WERI-Rb-1 (cell line): ENCODE data around the gene MAP3K4.

Experiments
- DNase-seq: peaks from one replicate; pipeline ENCODE4 v3.0.0-alpha.2; 2020
- H3K27ac ChIP-seq: fragments of 250-450 bp; sonication (Bioruptor Pico); 2 replicates; pipeline ENCODE4 v1.5.1; 2020; ENCODE audit warnings: mild to moderate bottlenecking, moderate library complexity
- H3K27me3 ChIP-seq: fragments of 250-450 bp; sonication (Bioruptor Pico); 2 replicates; pipeline ENCODE4 v1.5.1; 2021; ENCODE audit warnings: mild to moderate bottlenecking, low read depth, moderate library complexity; ENCODE audit not compliant: insufficient read depth, severe bottlenecking
- H3K36me3 ChIP-seq: fragments of 250-450 bp; sonication (Bioruptor Pico); 2 replicates; pipeline ENCODE4 v1.5.1; 2020; ENCODE audit warnings: mild to moderate bottlenecking, moderate library complexity
- H3K4me3 ChIP-seq: 2 replicates; pipeline ENCODE4 v1.5.1; 2011; ENCODE audit warnings: low read depth, mild to moderate bottlenecking, control low read depth, low read length
- H3K9me3 ChIP-seq: fragments of 250-450 bp; sonication (Bioruptor Pico); 2 replicates; pipeline ENCODE4 v1.5.1; 2021; ENCODE audit warnings: mild to moderate bottlenecking, moderate library complexity; ENCODE audit not compliant: severe bottlenecking
- TF ChIP-seq, protein P1 (sequence below): IDR thresholded peaks from 2 replicates; pipeline ENCODE4 v1.5.1; 2011; ENCODE audit warnings: low read depth, mild to moderate bottlenecking, control low read depth, inconsistent platforms, low read length

The MAP3K4 gene

DNA sequence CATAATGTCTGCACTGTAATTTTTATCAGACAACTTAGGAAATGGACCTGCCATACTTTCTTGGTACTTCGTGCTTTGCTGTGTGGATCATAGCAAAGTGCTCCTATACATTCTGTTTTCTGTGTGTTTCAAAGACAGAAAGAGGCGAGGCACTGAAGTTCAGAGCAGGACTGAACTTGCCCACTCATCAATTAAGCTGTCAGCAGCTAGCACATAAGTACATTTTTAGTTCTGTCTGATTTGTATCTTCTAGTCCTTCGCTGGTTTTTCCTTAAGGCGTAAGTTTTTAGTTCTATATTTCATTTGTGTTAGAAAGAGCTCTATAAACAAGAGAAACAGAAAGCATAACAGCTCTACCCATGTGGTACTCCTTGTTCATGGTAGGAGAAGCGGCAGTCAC lies 42.1 kb downstream of the MAP3K4 start:
- peaks cover 32% of the 10 kb centered on the region for H3K36me3 ChIP-seq
- no peaks in the 10 kb centered on the region for H3K27me3 ChIP-seq
- TF ChIP-seq, protein P1, sequence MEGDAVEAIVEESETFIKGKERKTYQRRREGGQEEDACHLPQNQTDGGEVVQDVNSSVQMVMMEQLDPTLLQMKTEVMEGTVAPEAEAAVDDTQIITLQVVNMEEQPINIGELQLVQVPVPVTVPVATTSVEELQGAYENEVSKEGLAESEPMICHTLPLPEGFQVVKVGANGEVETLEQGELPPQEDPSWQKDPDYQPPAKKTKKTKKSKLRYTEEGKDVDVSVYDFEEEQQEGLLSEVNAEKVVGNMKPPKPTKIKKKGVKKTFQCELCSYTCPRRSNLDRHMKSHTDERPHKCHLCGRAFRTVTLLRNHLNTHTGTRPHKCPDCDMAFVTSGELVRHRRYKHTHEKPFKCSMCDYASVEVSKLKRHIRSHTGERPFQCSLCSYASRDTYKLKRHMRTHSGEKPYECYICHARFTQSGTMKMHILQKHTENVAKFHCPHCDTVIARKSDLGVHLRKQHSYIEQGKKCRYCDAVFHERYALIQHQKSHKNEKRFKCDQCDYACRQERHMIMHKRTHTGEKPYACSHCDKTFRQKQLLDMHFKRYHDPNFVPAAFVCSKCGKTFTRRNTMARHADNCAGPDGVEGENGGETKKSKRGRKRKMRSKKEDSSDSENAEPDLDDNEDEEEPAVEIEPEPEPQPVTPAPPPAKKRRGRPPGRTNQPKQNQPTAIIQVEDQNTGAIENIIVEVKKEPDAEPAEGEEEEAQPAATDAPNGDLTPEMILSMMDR, result no peak
- no peak overlapping the region for H3K27ac ChIP-seq
- H3K9me3 ChIP-seq, result no peaks in the 10 kb centered on the region
- DNase-seq, result no peak
- H3K4me3 ChIP-seq, result no peak overlapping the region

DNA sequence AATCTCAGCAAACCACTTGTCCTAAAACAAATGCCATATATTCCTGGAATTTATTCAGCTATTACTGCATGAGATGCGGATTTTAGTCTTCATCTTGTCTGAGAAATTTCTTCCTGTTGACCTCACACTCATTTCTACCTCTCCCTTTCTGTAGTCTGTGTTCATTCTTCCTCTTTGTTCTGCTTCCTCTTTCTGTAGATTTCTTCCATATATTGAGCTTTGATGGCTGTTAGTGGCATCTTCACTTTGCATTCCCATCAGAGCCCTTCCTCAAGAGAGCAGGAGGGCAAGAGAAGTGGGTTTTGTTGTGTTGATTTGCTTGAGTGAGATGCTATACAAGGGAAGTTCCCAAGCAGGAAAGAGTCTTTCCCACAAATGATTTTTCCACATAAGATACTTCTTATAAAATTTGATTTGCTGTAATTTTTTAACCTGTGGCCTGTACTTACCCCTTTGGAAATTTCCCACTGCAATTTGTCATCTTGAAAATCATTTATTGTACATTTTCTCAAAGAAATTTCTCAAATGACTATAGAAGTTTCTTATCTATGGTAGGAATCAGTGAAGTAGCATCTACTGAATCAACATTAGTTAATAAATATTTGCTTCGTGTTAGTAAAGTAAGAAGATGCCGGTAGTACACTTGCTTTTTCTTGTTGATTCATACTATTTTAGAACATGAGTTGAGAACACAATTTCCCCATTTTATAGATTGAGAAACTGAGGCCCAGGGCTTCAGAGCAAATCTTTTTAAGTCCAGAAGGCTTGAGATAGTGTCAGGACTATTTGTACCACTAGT lies 43.8 kb downstream of the MAP3K4 start:
- Histone ChIP-seq H3K27me3 (no peaks in the 10 kb centered on the region), H3K4me3 (no peak overlapping the region), H3K36me3 (peaks cover 40% of the 10 kb centered on the region), H3K27ac (no peak overlapping the region), H3K9me3 (no peaks in the 10 kb centered on the region)
- TF ChIP-seq, protein P1, result no peak
- DNase-seq, result no peak

DNA sequence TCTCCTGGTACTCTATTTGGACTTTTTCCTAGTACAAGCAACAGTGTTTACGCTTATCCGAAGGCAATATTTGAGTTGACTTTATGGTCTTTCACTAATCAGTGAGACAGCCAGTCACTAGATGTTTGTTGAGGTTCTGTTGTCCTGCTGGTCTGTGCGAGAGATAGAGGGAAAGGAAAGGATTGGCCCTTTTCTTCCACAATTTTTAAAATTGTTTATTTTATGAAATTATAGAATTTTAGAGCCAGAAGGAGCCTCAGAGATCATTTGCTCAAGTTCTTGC lies 44.4 kb downstream of the MAP3K4 start:
- TF ChIP-seq, protein P1, result no peak
- no peak for DNase-seq
- H3K36me3 ChIP-seq, result peaks cover 40% of the 10 kb centered on the region
- no peak overlapping the region for H3K27ac ChIP-seq
- H3K27me3 ChIP-seq, result no peaks in the 10 kb centered on the region
- no peaks in the 10 kb centered on the region for H3K9me3 ChIP-seq
- H3K4me3 ChIP-seq, result no peak overlapping the region

DNA sequence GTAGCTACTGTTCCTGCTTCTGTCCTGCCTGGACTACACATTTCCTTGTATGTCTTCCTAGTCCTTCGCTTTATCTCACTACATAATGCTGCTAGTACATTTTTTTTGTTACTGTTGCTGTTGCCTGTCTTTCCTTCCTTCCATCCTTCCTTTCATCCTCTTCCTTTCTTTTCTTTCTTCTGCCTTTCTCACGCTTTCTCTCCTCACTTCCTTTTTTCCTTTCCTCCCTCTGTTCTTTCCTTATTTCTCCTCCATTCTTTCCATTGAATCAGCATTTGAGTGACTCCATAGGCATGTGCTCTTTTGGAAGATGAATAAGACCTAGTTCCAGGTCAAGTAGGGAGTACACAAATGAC lies 46.3 kb downstream of the MAP3K4 start:
- TF ChIP-seq, protein P1, result no peak
- Histone ChIP-seq H3K36me3 (peaks cover 47% of the 10 kb centered on the region), H3K27ac (no peak overlapping the region), H3K4me3 (no peak overlapping the region), H3K27me3 (no peaks in the 10 kb centered on the region), H3K9me3 (no peaks in the 10 kb centered on the region)
- no peak for DNase-seq

DNA sequence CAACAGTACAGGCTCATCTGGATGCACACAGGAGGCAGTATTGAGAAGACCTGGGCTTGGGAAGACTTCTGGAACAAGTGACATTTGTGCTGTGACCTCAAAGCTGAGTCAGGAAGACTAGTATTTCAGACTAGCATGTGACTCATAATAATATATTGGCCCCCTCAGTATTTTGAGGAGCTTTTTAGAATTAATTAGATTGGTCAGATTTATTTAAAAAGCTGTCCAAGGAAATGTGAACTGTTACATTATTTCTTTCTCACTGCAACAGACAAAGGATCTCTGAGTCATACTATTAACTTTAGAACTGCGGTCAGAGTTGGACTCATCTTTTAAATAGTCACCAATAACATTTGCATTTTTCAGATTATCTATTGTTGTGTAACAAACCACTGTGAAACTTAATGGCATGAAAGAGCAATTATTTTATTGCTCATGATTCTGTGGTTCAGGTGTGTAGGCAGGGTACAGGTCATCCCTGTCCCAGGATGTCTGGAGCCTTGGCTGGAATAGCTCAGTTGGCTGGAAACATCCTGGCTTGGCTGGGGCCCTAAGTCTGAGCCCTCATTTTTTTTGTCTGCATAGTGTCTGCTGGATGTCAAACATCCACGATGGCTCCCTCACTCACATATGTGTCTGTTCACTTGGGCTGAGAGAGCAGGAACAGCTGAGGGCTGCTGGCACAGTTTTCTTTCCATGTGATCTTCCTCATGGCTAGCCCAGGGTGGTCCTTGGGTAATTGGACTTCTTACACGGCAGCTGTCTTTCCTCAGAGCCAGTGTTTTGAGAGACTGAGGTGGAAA lies 46.9 kb downstream of the MAP3K4 start:
- no peaks in the 10 kb centered on the region for H3K27me3 ChIP-seq
- no peaks in the 10 kb centered on the region for H3K9me3 ChIP-seq
- DNase-seq, result no peak
- no peak overlapping the region for H3K27ac ChIP-seq
- peaks cover 47% of the 10 kb centered on the region for H3K36me3 ChIP-seq
- TF ChIP-seq, protein P1, result no peak
- H3K4me3 ChIP-seq, result no peak overlapping the region
